ENCODE results near the gene AADACL3.

Gene AADACL3

GRCh38 chr1:12769031-12769430 lies 53.1 kb downstream of the AADACL3 start:
- no peak for DNase-seq (ENCODE audit: low spot score)

GRCh38 chr1:12769976-12770505 lies 54.1 kb downstream of the AADACL3 start:
- no peak for DNase-seq (ENCODE audit: low spot score)

GRCh38 chr1:12770620-12771019 lies 54.7 kb downstream of the AADACL3 start:
- DNase-seq (ENCODE audit: low spot score): no peak

GRCh38 chr1:12771186-12771585 lies 55.3 kb downstream of the AADACL3 start:
- DNase-seq (ENCODE audit: low spot score): no peak

GRCh38 chr1:12772520-12772919 lies 56.6 kb downstream of the AADACL3 start:
- DNase-seq (ENCODE audit: low spot score): no peak

- no peak for DNase-seq (ENCODE audit: low spot score)
Observed at GRCh38 chr1:12773438-12773837, 57.5 kb downstream of the AADACL3 start, which contains the start of gene PRAMEF12. TSS of gene PRAMEF12 (plus strand) at chr1:12773738. CDS start at chr1:12774868, 1,130 bp downstream.

GRCh38 chr1:12774801-12775345 lies 59.0 kb downstream of the AADACL3 start:
- DNase-seq (ENCODE audit: low spot score): no peak

- DNase-seq (ENCODE audit: low spot score): no peak
Observed at GRCh38 chr1:12775443-12775842, 59.5 kb downstream of the AADACL3 start.

GRCh38 chr1:12776801-12777557 lies 61.1 kb downstream of the AADACL3 start:
- no peak for DNase-seq (ENCODE audit: low spot score)
